Ovary (tissue), 3 donors: Measurements from ENCODE around the gene CSF3R.

Source experiments
- EP300 ChIP-seq: sonication (generic); formaldehyde crosslinking; IDR thresholded peaks from one replicate; pipeline ENCODE4 v1.6.1; 2017; ENCODE audit warnings: antibody characterized with exemption
- POLR2A ChIP-seq: fragments of 450-650 bp; IDR thresholded peaks from one replicate; pipeline ENCODE4 v1.6.1; 2017; ENCODE audit warnings: antibody characterized with exemption, mild to moderate bottlenecking, moderate library complexity
- TF ChIP-seq, protein P1 (sequence below), 3 donors: fragments of 450-650 bp in 2 of 3; fragments of 200-600 bp in 1 of 3; IDR thresholded peaks; one replicate each; pipeline versions ENCODE4 v1.5.1 to v1.8.0; 2016 to 2022; ENCODE audit warnings: antibody characterized with exemption in 3 of 3, mild to moderate bottlenecking in 1 of 3
- donor health status: DM: no; HTN: no; CAD: no.

DNA sequence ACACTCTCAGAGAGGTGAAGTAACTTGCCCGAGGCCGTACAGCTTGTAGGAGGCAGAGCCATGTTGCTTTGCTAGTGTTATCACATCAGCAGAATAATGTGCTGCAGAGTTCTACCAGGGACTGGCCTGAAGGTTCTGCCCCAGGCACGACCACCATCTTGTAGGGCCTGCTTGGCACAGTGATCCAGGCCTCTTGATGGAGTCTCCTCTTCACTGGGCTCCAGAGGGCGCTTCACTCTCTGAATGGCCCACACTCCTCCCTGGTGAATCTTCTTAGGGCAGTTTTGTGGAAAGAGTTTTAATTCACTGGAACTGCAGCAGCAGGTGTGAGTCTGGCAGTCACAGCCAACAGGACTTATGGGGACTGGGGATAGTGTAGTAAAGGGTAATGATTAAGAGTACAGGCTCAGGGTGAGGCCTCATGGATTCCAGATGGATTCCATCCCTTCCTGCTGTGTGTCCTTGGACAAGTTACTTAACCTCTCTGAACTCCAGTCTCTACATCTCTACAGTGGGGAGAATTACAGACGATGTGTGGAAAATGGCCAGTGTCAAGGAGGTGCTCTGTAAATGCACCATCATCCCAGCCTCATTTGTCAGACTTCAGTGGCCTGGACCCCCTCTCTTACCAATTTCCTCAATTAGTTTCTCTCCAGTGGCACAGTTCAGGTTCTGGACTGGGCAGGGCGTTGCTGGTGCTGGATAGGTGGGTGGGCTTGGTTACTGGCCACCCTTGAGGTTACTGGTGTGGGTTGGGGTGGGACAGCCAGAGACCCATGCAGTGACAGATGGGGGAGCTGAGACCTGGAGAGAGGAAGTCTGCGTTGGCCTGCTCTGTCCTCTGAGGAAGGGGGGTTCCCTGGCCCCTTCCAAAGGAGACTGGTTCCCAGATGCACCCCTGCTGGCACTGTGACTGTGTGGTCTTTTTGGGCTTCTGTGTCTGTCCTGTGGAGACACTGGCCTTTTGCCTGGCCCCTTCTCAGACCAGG is 45.9 kb upstream of the CSF3R start:
- TF ChIP-seq, protein P1, sequence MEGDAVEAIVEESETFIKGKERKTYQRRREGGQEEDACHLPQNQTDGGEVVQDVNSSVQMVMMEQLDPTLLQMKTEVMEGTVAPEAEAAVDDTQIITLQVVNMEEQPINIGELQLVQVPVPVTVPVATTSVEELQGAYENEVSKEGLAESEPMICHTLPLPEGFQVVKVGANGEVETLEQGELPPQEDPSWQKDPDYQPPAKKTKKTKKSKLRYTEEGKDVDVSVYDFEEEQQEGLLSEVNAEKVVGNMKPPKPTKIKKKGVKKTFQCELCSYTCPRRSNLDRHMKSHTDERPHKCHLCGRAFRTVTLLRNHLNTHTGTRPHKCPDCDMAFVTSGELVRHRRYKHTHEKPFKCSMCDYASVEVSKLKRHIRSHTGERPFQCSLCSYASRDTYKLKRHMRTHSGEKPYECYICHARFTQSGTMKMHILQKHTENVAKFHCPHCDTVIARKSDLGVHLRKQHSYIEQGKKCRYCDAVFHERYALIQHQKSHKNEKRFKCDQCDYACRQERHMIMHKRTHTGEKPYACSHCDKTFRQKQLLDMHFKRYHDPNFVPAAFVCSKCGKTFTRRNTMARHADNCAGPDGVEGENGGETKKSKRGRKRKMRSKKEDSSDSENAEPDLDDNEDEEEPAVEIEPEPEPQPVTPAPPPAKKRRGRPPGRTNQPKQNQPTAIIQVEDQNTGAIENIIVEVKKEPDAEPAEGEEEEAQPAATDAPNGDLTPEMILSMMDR (IDR thresholded peaks at IDR 0.05) = no peak
- no peak for TF ChIP-seq POLR2A
- no peak for TF ChIP-seq EP300
